ENCODE data around the gene GIPC3. TPM values are rescaled to one million over a fixed set of nuclear protein-coding genes. Genes with fewer than 3 reads are reported as not detected.

Gene GIPC3
- total and polyA plus RNA-seq, 2 of the 8 experiments (the other 6 are each of a cell fraction or from before 2014, with no cell fraction given): 1.0 to 1.2 TPM

GRCh38 chr19:3538258-3538929 lies 46.9 kb upstream of the GIPC3 start (continued):
- peak in 2 of 3 experiments; percentile 26 to 31; a peak in 2 of 4 replicates for TF ChIP-seq CTCF (IDR thresholded peaks at IDR 0.05; ENCODE audit: control extremely low read depth in 1 of 3, insufficient read depth in 1 of 3, low read depth in 1 of 3, low read length in 3 of 3)
- no peak for TF ChIP-seq SIRT6 (IDR thresholded peaks at IDR 0.05; ENCODE audit: low read length)
- TF ChIP-seq MAFK (IDR thresholded peaks at IDR 0.05; ENCODE audit: low read depth, low read length): no peak
